H1 (cell line): ENCODE measurements around the gene CEBPE. TPM values are rescaled to one million over a fixed set of nuclear protein-coding genes. Genes with fewer than 3 reads are reported as not detected.

Experiments used
- RAD21 ChIP-seq, 2 experiments: IDR thresholded peaks in 1 of 2; conservative IDR thresholded peaks in 1 of 2; 2 replicates each; pipeline ENCODE4 v1.6.1; 2011; ENCODE audit warnings: low read depth in 2 of 2, low read length in 2 of 2, improper control_type of control experiment in 1 of 2, inconsistent platforms in 1 of 2, mild to moderate bottlenecking in 1 of 2, moderate library complexity in 1 of 2
- polyA plus RNA-seq, 7 experiments: library from polyadenylated mRNA; depleted of rRNA in 3 of 7; stranded (reverse) in 5 of 7; unstranded in 2 of 7; fragments of >200 nt in 5 of 7; fragments of 200-250 nt in 2 of 7; gene quantifications; 1 replicate in 5 of 7; 2 replicates in 1 of 7; 4 replicates in 1 of 7; pipeline versions ENCODE4 v1.2.1 to v1.2.3, GENCODE V29; 2011 to 2013; ENCODE audit warnings: missing spikeins in 2 of 7, mixed read lengths in 2 of 7
- total RNA-seq: library from RNA; stranded (reverse); fragmentation: NEBNext Ultra II Directional; extraction: Animal tissue kit (Norgen Biotek cat#: 25700); gene quantifications from 2 replicates; pipeline ENCODE4 v1.2.1, GENCODE V29; 2021

The CEBPE gene
- total and polyA plus RNA-seq, 2 of the 8 experiments (the other 6 are each of a cell fraction or from before 2014, with no cell fraction given) = 0.05 TPM; not detected in 1

GRCh38 chr14:23068789-23069412 lies 50.2 kb downstream of the CEBPE start (continued):
- TF ChIP-seq RAD21 (IDR thresholded peaks at IDR 0.05 in 1 of 2, conservative IDR thresholded peaks at IDR 0.05 in 1 of 2; ENCODE audit: low read depth in 2 of 2, low read length in 2 of 2) = peak; percentile 59 to 71
